HG03342 (cell line): Measurements from ENCODE around the gene FAM153A.
"Not testable (repeated sequence)": the region's sequence is repeated elsewhere in the genome, so short reads cannot be mapped to it uniquely, and the experiment has no call there.

ENCODE experiments used
- ATAC-seq: cut with Tn5 transposase; IDR thresholded peaks from one replicate; pipeline ENCODE4 v1.9.1; 2021; ENCODE audit warnings: mild to moderate bottlenecking, moderate library complexity; ENCODE audit not compliant: unreplicated experiment

The FAM153A gene

DNA sequence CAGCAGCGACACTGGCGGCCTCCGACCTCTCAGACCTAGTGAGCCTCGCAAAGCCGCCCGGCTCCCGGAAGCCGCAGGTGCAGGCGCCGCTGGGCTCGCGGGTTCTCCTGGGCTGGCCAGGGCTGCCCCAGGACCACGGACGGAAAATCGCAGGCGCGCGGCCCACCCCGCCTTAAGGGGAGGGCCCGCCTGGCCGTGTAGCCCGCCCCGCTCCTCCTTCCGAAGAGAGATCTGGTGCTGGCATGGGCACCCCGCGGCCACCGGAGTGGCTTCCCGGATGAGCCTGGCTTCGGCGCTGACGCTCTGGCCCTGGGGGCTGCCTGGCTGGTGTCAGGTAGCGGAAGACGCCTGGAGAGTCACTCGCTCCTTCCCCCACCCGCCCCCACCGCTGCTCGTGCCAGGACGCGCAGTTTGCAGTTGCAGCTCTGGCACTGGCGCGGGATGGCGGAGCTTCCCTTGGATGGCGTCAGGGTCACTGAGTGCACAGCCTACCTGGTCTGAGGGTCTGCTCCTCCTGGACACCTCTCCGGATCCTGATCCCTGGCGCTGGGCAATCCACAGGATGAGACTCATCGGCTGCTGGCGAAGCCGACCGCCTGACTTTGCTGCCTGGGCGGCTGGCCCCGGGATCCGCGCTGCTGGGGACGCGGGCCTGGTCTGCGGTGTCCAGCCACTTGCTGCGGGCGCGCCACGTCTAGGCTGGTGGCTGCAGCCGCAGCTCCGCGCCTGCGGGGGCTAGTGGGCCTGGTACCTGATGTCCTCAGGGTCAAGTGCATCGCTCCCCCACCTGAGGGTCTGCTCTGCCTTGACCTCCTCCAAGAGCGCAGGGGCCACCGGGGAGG lies at the start of gene FAM153A:
Gene FAM153A, minus strand, starts transcription at position 108 of the 842 bp plus-strand sequence.
- ATAC-seq = not testable (repeated sequence)

DNA sequence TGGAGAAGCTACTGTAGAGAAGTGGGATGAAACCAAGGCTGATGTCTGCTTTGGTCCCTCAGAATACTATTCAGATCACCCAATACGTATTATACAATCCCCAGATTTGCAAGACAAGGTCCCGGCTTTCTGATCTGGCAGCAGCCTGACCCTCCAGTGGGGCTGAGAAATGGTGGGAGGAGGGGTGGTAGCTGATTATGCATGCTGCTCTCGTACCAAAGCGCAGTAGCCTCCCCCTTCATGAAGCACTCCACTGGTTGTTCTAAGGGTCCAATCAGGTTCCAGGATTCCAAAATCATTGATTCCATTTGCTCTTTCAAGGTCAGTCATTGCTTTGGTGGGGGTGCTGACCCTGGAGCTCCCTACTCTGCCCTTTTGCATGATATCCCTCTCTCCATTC lies 49.6 kb upstream of the FAM153A start:
- not testable (repeated sequence) for ATAC-seq

DNA sequence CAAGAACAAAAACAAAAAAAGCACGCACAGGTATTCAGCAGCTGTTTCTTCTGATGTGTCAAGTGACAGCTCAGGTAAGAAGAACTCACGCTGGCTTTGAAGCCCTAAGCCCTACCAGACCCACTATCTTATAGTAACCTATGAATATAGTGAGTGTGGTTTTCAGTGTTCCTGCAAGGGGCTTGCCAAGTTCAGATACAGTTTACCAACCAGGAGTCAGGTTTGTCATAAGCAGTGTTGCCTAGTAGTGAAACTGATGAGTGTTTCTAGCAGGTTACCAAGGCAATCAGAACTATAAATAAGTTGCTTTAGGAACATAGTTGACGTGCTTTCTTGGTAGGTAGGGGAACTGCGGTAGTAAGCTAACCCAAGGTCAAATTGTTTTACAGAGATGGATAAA lies 43.4 kb upstream of the FAM153A start:
- not testable (repeated sequence) for ATAC-seq

DNA sequence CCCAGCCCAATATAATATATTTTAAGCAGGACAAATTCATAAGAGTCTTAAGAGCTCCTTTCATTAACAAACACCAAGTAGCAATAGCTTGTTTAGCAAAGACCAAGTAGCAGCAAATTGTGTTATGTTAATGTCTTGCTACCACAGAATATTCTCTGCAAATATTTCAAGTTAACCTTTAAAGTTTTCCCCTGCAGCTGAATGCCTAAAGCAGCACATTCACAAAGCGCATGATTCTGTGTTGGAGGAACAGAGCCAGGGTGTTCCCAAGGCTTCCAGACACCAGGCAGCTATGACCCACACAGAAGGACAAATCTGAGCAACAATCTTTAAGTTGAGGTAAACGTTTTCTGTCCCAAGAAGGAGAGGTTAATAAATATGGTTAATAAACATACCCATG lies 42.1 kb upstream of the FAM153A start:
- ATAC-seq = not testable (repeated sequence)

DNA sequence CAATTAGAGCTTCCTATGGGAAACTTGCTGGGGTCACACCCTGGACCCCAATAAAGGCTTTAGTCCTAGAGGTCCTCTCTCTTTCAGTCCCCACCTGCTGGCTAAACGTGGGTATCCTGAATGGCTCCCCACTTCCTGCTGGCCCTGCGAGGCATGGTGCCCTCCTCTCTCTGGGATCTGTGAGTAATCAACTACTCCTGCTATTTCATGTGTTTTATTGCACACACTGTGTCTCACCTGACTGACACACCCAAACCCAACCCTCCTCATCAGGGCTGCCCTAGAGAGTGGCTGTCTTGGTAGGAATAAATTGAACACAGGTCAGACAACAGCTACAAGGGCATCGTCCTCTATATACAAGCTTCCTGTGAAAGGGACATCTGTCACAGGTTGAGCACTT lies 39.8 kb upstream of the FAM153A start:
- ATAC-seq = not testable (repeated sequence)

DNA sequence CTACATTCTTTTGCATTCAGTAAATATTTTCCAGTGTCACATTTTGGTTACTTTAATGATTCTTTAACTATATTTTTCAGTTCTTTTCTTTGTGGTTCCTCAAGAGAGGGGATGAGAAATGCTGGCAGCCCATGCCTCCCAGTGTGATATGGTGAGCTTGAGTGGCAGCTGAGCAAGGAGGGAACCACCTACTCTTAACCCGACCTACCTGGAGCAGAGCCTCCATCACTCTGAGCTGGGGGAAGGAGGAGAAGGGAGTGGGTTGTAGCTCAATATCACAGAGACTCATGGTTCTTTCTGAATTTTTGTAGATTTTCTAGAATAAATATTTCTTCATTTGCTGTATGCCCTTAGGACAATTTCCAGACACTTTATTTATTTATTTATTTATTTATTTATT lies 37.0 kb upstream of the FAM153A start:
- ATAC-seq = not testable (repeated sequence)

DNA sequence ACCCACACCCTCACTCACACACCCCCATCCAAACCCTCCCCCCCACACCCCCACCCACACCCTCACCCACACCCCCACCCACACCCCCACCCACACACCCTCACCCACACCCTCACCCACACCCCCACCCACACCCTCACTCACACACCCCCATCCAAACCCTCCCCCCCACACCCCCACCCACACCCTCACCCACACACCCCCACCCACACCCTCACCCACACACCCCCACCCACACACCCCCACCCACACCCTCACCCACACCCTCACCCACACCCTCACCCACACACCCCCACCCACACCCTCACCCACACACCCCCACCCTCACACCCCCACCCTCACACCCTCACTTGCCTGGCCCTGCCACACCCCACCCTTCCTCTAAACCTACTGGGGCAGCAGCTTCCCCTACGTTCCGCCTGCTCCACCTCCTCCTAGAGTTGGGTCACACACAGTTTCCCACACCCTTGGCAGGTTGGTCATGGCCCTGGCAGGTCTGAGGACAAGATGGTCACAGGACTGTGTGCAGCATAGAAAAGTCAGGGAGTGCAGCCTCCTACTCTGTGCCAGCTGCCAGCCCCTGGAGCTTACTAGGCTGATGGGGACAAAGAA lies 30.2 kb upstream of the FAM153A start:
- not testable (repeated sequence) for ATAC-seq

DNA sequence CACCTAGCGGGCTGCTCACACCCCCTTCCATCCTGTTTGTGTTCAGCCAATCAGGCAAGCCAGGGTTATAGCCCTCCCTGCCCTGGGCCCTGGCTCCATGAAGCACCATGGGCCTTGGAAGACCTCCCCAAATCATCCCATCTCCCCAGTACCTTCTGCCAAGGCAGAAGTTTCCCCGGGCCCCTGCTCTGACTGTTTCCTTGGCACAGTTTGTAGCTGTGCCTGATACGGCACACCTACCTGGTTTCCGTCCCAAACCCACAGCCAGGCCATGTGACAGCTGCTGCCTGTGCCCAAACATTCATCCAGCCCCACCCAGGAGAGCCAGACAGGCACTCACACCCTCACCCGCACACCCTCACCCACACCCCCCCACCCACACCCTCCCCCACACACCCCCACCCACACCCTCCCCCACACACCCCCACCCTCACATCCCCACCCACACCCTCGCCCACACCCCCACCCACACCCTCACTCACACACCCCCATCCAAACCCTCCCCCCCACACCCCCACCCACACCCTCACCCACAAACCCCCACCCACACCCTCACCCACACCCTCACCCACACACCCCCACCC lies 29.6 kb upstream of the FAM153A start:
- ATAC-seq = not testable (repeated sequence)

DNA sequence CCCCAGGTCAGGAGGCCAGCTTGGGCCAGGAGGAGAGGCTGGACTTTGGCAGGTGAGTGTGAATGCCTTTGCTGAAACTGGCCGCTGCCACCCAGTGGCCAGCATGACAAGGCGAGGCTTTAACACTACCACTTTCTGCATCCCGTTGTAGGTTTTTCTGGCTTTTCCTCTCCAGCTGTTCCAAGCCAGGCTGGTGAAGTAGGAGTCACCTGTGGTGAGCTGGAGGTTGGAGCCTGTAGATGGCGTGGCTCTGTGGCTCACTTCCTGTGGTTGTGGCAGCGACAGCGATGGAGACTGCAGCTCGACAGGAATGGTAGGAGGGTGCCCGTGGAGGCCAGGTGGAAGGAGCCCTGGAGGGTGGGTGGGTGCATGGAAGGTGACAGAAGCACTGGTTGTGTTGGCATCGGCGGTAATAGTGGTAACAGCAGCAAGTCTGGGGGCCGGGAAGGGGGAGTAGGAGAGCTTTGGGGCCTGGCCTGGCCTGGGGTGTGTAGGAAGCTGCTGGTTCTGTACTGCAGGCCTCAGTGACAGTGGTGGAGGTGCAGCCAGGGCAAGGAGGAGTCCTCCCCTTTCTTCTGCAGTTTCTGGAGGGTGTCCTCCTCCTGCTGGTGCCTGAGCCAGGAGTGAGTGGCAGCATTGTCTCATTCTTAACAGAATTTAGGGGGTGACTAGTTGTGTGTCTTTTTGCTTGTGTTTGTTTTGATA lies 26.7 kb upstream of the FAM153A start:
- ATAC-seq = not testable (repeated sequence)

DNA sequence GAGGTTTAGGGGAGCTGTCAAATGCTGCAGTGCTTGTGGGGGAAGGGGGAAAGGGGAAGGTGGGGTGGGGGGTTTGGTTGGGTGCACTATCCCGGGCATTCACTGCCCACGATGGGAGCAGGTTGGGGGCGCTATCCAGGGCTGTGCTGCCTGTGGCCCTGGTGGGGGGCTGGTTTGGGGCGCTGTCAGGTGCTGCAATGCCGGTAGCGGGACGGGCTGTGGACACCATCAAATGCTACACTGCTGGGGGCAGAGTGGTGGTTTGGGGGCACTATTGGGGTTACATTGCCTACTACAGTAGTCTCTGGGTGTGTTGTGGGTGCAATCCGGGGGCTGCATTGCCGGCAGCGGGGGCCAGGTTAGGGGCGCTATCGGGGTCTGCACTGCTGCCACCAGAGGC lies 25.7 kb upstream of the FAM153A start:
- not testable (repeated sequence) for ATAC-seq

DNA sequence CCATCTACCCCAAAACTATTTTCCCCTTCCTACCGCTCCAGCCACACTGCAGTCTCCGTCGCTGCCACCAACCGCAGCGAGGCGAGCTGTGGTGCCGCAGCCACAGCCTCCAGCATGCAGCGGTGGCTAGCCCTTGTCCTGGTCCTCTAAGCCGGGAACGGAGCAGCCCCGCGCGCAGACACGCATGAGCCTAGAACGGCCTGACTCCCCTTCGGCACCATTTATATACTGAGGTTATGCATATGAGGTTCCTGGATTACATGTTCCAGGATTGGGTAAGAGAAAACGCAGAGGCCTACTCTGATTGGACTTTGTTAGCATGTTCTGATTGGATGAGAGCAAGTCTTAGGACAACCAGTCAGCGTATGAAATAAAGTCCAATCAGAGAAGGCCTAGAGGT lies 24.6 kb upstream of the FAM153A start:
- not testable (repeated sequence) for ATAC-seq

DNA sequence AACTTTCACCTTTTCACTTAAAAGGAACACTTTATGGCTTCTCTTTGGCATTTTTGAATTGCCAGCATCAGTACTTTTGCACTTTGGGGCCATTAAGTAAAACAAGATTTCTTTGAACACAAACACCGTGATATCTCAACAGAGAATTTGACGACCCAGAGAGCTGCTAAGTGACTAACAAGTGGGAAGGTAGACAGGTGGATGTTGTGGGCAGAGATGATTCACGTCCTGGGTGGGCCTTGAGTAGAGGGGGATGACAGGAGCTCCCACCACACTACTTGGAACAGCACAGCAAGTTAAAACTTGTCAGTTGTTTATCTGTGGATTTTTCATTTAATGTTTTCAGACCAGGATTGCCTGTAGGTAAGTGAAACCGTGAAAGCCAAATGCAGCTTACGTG lies 18.7 kb upstream of the FAM153A start:
- not testable (repeated sequence) for ATAC-seq

DNA sequence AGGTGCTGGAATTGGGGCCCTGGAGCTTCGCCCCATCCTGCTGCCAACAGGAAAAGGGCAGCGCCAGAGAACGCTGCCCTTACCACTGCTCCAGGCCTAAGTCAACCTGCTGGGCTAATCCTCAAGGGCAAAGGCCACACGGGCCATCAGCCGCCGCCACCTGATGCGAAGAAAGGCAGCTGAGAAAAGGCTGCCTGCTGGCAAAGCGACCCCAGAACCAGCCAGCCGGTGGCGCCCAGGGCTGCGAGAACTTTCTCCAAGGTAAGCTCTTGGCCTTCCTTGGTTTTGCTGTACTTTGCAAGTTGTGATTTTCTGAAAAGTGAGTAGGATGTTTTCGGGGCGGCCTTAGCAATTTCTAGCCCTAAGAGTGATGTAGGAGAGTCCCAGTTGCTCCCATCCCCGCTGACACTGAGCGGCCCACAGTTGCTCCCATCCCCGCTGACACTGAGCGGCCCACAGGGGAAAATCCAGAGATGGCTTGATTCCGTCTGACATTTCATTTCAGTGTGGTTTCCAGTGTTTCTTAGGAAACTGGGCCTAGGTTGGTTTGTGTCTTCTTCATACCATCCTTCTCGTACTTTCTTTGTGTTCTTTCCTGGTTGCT lies 15.6 kb upstream of the FAM153A start:
- not testable (repeated sequence) for ATAC-seq

DNA sequence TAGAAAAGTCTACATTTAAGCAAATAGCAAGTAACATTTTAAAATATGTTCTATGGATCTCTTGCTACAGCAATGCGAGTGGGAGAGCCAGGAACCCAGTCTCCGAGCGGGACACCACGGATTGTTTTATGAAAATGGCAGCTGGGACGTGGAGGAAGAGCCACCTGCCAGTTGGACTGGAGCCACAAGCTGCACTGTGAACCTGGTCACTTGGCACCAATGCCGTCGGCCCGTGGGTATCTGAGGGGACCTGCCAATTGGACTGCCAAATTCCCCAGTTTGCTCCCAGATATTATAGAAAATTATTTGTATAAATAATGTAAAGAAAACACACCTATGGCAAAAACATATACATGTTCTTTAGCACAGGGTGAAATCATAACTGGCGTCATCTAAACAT lies 10.6 kb upstream of the FAM153A start:
- not testable (repeated sequence) for ATAC-seq

DNA sequence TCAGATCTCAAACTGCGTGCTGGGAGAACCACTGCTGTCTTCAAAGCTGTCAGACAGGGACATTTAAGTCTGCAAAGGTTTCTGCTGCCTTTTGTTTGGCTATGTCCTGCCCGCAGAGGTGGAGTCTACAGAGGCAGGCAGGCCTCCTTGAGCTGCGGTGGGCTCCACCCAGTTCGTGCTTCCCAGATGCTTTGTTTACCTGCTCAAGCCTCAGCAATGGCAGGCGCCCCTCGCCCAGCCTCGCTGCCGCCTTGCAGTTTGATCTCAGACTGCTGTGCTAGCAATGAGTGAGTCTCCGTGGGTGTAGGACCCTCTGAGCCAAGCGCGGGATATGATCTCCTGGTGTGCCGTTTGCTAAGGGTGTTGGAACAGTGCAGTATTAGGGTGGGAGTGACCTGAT lies 8.9 kb upstream of the FAM153A start:
- ATAC-seq = not testable (repeated sequence)

DNA sequence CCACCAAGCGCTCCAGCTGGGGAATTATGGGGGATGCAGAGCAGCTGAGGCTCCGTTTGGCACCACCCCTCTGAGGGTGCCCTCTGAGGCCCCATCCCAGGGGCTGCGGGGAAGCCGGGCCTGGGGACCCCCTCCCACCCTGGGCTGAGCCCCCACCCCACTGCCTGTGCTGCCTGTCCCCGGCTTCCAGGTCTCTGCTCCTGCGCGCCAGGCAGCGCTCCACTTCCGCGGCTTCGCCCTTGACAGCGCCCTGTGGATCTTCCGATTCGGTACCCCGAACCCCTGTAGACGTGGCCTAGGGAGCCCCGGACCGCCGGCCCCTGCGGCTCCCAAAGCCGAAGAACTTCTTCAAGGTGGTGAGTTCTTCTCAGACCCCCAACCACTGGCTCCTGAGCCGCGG lies 530 bp downstream of the FAM153A start:
- ATAC-seq = not testable (repeated sequence)

DNA sequence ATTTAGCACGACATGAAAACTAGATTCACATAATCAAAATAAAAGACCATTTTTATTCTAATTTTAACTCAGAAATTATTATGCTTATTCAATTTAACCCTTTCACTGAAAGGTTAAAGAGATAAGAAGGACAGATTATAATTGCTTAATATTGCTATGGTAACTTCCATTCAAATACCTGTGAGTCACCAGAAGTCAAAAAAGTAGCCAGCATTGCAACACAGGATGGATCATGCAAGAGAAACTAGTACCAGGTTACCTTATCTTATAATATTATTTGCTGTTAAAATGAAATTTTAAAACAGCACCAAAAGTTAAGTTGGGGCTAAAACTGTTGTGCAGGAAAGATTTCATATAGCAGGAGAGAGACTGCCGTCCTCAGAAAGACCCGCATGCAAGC lies 11.5 kb downstream of the FAM153A start:
- ATAC-seq = not testable (repeated sequence)

DNA sequence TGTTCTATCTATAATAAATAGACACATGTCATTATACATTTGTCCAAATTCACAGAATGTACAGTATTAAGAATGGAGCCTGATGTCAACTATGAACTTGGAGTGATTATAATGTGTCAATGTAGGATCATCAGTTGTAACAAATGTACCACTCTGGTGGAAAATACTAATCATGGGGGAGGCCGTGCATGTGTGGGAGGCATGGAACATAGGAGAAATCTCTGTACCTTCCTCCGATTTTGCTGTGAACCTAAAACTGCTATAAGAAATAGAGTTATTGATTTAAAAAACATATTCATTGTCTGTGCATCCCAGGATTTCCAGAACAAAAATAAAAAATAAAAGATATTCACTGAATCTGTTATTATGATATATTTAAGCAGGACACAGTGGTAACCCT lies 12.1 kb downstream of the FAM153A start:
- not testable (repeated sequence) for ATAC-seq

DNA sequence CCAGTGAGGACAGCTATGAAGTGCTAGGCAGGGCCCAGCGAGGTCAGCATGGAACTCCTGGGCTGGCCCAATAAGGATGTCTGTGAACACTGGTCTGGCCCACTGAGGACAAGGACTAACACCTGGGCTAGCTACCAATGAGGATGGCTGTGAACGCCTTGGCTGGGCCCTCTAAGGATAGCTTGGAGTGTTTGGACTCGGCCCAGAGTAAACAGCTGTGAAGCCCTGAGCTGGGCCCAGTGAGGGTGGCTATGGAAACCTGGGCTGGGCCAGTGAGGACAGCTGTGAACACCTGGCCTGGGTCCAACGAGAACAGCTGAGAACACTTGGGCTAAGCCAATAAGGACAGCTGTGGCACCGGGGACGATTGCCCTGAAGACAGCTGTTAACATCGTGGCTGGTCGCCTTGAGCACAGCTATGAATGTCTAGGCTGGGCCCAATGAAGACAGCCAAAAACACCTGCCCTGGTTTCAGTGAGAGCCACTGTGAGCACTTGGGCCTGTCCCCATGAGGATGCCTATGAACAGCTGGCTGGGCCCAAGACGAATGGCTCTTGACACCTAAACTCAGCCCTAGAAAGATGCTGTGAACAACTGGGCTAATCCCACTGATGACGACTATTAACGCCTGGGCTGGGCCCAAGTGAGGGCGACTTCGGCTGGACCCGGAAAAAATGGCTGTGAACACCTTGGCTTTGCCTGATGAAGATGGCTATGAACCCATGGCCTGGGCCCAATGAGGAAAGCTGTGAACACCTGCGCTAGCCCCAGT lies 18.8 kb downstream of the FAM153A start:
- ATAC-seq = not testable (repeated sequence)

DNA sequence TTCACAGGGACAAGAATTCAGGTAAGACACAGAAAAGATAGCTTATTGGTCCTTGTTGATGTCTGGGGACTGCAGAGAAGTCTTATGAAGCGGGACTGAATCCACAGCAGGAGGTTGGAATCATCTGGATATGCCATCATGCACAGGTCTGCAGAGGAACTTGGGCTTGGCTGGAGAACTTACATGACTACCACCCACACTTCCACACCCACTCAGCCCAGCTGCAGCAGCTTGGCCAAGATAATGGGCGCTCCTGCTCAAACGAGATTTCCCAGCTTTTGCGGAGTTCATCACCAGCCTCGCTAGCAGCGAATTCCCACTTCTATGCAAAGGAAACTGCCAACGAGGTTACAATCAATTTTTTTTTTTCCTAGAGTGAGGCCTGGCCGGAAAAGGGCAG lies 21.7 kb downstream of the FAM153A start:
- not testable (repeated sequence) for ATAC-seq
